SH-SY5Y (cell line): ENCODE results near the gene ZNHIT3.

ENCODE experiments used
- GATA2 ChIP-seq: IDR thresholded peaks from 2 replicates; pipeline ENCODE4 v1.6.1; 2011; ENCODE audit warnings: mild to moderate bottlenecking, low read depth, low read length
- GATA3 ChIP-seq: IDR thresholded peaks from 2 replicates; pipeline ENCODE4 v1.6.1; 2011; ENCODE audit warnings: low read depth, mild to moderate bottlenecking, low read length, moderate library complexity

DNA sequence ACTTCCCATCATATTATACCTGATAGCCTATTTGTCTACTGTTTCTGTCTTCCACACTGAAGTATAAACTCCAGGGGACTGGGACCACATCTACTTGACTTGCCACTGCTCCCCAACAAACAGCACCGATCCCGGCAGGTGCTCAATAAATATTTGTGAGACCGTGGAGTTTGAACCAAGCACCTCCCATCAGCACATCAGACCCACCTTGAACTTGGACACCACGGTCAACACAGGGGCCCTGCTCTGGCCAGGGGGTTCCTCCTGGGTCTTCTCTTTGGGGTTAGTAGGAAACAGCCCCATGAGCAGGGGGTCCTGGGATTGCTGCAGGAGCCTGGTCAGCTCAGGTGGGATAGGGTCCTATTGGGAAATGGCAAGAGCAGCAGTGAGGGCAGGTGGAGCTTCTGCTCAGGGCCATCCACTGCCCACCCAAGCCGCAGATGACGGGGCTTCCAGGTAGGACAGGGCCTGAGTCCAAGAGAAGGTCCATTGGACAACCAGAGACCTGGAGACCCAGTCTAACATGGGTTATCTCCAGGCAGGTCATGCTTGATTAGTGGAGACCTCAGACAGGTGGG is 19.9 kb downstream of the ZNHIT3 start:
- TF ChIP-seq GATA2 (no peak), GATA3 (no peak)
